HCT116 (cell line): ENCODE data around the gene CDNF. TPM values are rescaled to one million over a fixed set of nuclear protein-coding genes. Genes with fewer than 3 reads are reported as not detected.

Source experiments
- ATAC-seq: fragments of 200-7000 bp; cut with Tn5 transposase; 2 replicates; pipeline ENCODE4 v1.9.1; 2020; ENCODE audit warnings: mild to moderate bottlenecking, moderate library complexity
- BruUV-seq: library from RNA; stranded (reverse); fragments of 400-500 nt; replicated peaks from 2 replicates; lab custom pipeline; 2021; lab: Mats Ljungman, UMichigan
- CTCF ChIA-PET: fragments of 300-600 bp; sonication (Branson Sonifier 250); formaldehyde crosslinking; loops from one replicate; lab custom pipeline; 2021; ENCODE audit warnings: antibody characterized with exemption; lab: Charles Lee
- POLR2A ChIA-PET: fragments of 300-600, 350-600 bp; sonication (Branson Sonifier 250); formaldehyde crosslinking; loops from one replicate; lab custom pipeline; 2021; ENCODE audit warnings: antibody characterized with exemption; lab: Charles Lee
- RAD21 ChIA-PET, 2 experiments: fragments of 300-600 bp; sonication (Branson Sonifier 250); formaldehyde crosslinking; loops; one replicate each; lab custom pipeline; 2023; ENCODE audit warnings: low total read pairs in 2 of 2; ENCODE audit not compliant: uncharacterized antibody in 2 of 2, unreplicated experiment in 2 of 2, low non-redundant PET in 1 of 2; lab: Charles Lee
- DNase-seq: peaks from one replicate; pipeline ENCODE4 v3.0.0-alpha.2; 2010; ENCODE audit warnings: low read depth, low spot score
- H2AFZ ChIP-seq: fragments of 200-600 bp; shearing (Covaris generic), sonication (generic); 2 replicates; pipeline ENCODE4 v1.6.1; 2017; ENCODE audit warnings: low read depth, mixed run types, mixed read lengths, antibody characterized with exemption, low read length; ENCODE audit not compliant: poor library complexity, severe bottlenecking
- H3K27ac ChIP-seq: 2 replicates; pipeline ENCODE4 v1.5.1; 2012; ENCODE audit warnings: low read depth, low read length
- H3K27me3 ChIP-seq: fragments of 200-600 bp; sonication (generic); 2 replicates; pipeline ENCODE4 v1.6.1; 2016; ENCODE audit warnings: mixed run types, low read length, mixed read lengths; ENCODE audit not compliant: insufficient read depth
- H3K36me3 ChIP-seq, 2 experiments: fragments of 200-500 bp in 1 of 2; fragments of 200-600 bp in 1 of 2; sonication (Bioruptor generic) in 1 of 2; sonication (generic) in 1 of 2; 2 replicates each; pipeline versions ENCODE4 v1.5.1 to v1.6.1; 2014 to 2016; ENCODE audit warnings: low read length in 2 of 2, inconsistent platforms in 1 of 2, mixed read lengths in 1 of 2, mixed run types in 1 of 2; ENCODE audit not compliant: insufficient read depth in 2 of 2, control insufficient read depth in 1 of 2
- H3K4me1 ChIP-seq, 2 experiments: fragments of 200-600 bp in 1 of 2; sonication (generic) in 1 of 2; 2 replicates each; pipeline versions ENCODE4 v1.5.1 to v1.6.1; 2012 to 2017; ENCODE audit warnings: low read length in 2 of 2, inconsistent platforms in 1 of 2, mild to moderate bottlenecking in 1 of 2, mixed read lengths in 1 of 2, mixed run types in 1 of 2, moderate library complexity in 1 of 2; ENCODE audit not compliant: insufficient read depth in 2 of 2, control insufficient read depth in 1 of 2
- H3K4me2 ChIP-seq: fragments of 200-600 bp; sonication (generic); 2 replicates; pipeline ENCODE4 v1.6.1; 2017; ENCODE audit warnings: mixed run types, low read length, mixed read lengths
- H3K4me3 ChIP-seq, 2 experiments: fragments of 200-600 bp in 1 of 2; sonication (generic) in 1 of 2; replicated peaks in 1 of 2; 2 replicates each; pipeline ENCODE4 v1.5.1; 2011 to 2016; ENCODE audit warnings: low read length in 2 of 2, control low read depth in 1 of 2, low read depth in 1 of 2, mild to moderate bottlenecking in 1 of 2, mixed read lengths in 1 of 2, mixed run types in 1 of 2
- H3K79me2 ChIP-seq: fragments of 200-600 bp; sonication (generic); 2 replicates; pipeline ENCODE4 v1.6.1; 2017; ENCODE audit warnings: mild to moderate bottlenecking, mixed run types, low read length, moderate library complexity, mixed read lengths; ENCODE audit not compliant: insufficient read depth
- H3K9ac ChIP-seq: fragments of 200-600 bp; sonication (generic); 2 replicates; pipeline ENCODE4 v1.6.1; 2016; ENCODE audit warnings: low read length, mixed read lengths
- H3K9me2 ChIP-seq: fragments of 200-600 bp; sonication (generic), shearing (Covaris generic); 2 replicates; pipeline ENCODE4 v1.6.1; 2017; ENCODE audit warnings: mixed run types, mild to moderate bottlenecking, moderate library complexity; ENCODE audit not compliant: insufficient read depth
- H3K9me3 ChIP-seq, 2 experiments: fragments of 200-500 bp in 1 of 2; fragments of 200-600 bp in 1 of 2; sonication (Bioruptor generic) in 1 of 2; sonication (generic) in 1 of 2; 2 replicates each; pipeline ENCODE4 v1.6.1; 2014 to 2017; ENCODE audit warnings: low read length in 2 of 2, mixed read lengths in 2 of 2, inconsistent platforms in 1 of 2, low read depth in 1 of 2, mild to moderate bottlenecking in 1 of 2, mixed run types in 1 of 2, moderate library complexity in 1 of 2; ENCODE audit not compliant: control insufficient read depth in 1 of 2, insufficient read depth in 1 of 2
- H4K20me1 ChIP-seq: fragments of 200-600 bp; sonication (generic), shearing (Covaris generic); 2 replicates; pipeline ENCODE4 v1.6.1; 2017; ENCODE audit warnings: mixed run types, mild to moderate bottlenecking, moderate library complexity; ENCODE audit not compliant: insufficient read depth
- CBX3 ChIP-seq: IDR thresholded peaks from 2 replicates; pipeline ENCODE4 v1.6.1; 2012; ENCODE audit warnings: low read depth
- EGR1 ChIP-seq: IDR thresholded peaks from 2 replicates; pipeline ENCODE4 v1.6.1; 2012; ENCODE audit warnings: low read depth
- ELF1 ChIP-seq: IDR thresholded peaks from 2 replicates; pipeline ENCODE4 v1.6.1; 2012; ENCODE audit warnings: low read depth, borderline replicate concordance
- EZH2 ChIP-seq: fragments of 200-600 bp; sonication (generic); IDR thresholded peaks from 2 replicates; pipeline ENCODE4 v1.6.1; 2017; ENCODE audit warnings: antibody characterized with exemption, mixed run types
- EZH2phosphoT487 ChIP-seq: fragments of 200-600 bp; IDR thresholded peaks from 2 replicates; pipeline ENCODE4 v1.6.1; 2018; ENCODE audit warnings: antibody characterized with exemption, borderline replicate concordance
- FOSL1 ChIP-seq: IDR thresholded peaks from 2 replicates; pipeline ENCODE4 v1.6.1; 2012; ENCODE audit warnings: low read depth
- JUND ChIP-seq: IDR thresholded peaks from 2 replicates; pipeline ENCODE4 v1.6.1; 2012
- RAD21 ChIP-seq: IDR thresholded peaks from 2 replicates; pipeline ENCODE4 v1.6.1; 2012; ENCODE audit warnings: low read depth, mild to moderate bottlenecking
- SIN3A ChIP-seq: IDR thresholded peaks from 2 replicates; pipeline ENCODE4 v1.6.1; 2012; ENCODE audit warnings: low read depth
- SP1 ChIP-seq: IDR thresholded peaks from 2 replicates; pipeline ENCODE4 v1.6.1; 2012; ENCODE audit warnings: low read depth
- SRF ChIP-seq: IDR thresholded peaks from 2 replicates; pipeline ENCODE4 v1.6.1; 2012; ENCODE audit warnings: low read depth
- TCF7L2 ChIP-seq: IDR thresholded peaks from 2 replicates; pipeline ENCODE4 v1.7.0; 2011; ENCODE audit warnings: borderline replicate concordance, inconsistent platforms; ENCODE audit not compliant: insufficient read depth, insufficient read length; ENCODE audit errors: extremely low read depth
- YY1 ChIP-seq: IDR thresholded peaks from 2 replicates; pipeline ENCODE4 v1.6.1; 2011; ENCODE audit warnings: low read length, low read depth, moderate library complexity, mild to moderate bottlenecking; ENCODE audit not compliant: insufficient replicate concordance; ENCODE audit errors: extremely low read depth
- ZFX ChIP-seq: fragments of 450-650 bp; IDR thresholded peaks from 2 replicates; pipeline ENCODE4 v1.6.1; 2017
- intact Hi-C: fragments of 100-400 bp; cut with micrococcal nuclease; formaldehyde crosslinking; loops from 2 replicates; pipeline ENCODE4 v1.10.0; 2022
- total RNA-seq: library from RNA; stranded (reverse); gene quantifications from one replicate; pipeline ENCODE4 v1.2.1, GENCODE V29; 2021; ENCODE audit not compliant: unreplicated experiment
- TF ChIP-seq, protein P1 (sequence below): IDR thresholded peaks from 2 replicates; pipeline ENCODE4 v1.6.1; 2012; ENCODE audit warnings: low read depth
- TF ChIP-seq, protein P2 (sequence below): IDR thresholded peaks from 2 replicates; pipeline ENCODE4 v1.6.1; 2012
- TF ChIP-seq, protein P3 (sequence below): IDR thresholded peaks from 2 replicates; pipeline ENCODE4 v1.6.1; 2012

The CDNF gene
- total RNA-seq, 1 experiment from 2014 or later, result 1.1 TPM

DNA sequence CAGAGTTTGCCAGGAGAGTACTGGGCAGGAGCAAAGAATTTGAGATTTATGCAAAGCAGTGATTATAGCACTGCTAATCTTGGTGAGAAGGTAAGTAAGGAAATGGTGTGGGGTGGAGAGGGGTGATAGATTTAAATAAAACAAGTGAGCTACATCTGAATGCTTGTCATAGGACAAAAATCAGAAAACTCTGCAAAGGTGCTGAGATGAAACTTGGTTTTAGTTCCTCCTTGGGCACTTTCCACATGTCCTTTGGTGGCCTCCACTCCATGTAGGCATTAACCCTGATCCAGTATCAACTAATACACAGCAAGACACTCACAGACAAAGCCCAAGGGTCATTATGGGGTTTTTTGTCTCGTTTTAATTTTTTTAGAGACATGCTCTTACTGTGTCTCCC, 37.4 kb downstream of the CDNF start:
- no peak overlapping the region for H3K4me3 ChIP-seq
- H3K9me3 ChIP-seq, result no peaks in the 10 kb centered on the region
- intact Hi-C loops, result no loop called here
- no peaks in the 10 kb centered on the region for H3K79me2 ChIP-seq
- H3K4me1 ChIP-seq, result no peaks in the 10 kb centered on the region
- H3K36me3 ChIP-seq, result no peaks in the 10 kb centered on the region
- TF ChIP-seq ELF1 (no peak), SIN3A (no peak), JUND (no peak), EGR1 (no peak), FOSL1 (no peak), EZH2phosphoT487 (no peak), SRF (no peak), RAD21 (no peak), EZH2 (no peak), YY1 (no peak), CBX3 (no peak), ZFX (no peak), SP1 (no peak), TCF7L2 (no peak)
- TF ChIP-seq, protein P1, sequence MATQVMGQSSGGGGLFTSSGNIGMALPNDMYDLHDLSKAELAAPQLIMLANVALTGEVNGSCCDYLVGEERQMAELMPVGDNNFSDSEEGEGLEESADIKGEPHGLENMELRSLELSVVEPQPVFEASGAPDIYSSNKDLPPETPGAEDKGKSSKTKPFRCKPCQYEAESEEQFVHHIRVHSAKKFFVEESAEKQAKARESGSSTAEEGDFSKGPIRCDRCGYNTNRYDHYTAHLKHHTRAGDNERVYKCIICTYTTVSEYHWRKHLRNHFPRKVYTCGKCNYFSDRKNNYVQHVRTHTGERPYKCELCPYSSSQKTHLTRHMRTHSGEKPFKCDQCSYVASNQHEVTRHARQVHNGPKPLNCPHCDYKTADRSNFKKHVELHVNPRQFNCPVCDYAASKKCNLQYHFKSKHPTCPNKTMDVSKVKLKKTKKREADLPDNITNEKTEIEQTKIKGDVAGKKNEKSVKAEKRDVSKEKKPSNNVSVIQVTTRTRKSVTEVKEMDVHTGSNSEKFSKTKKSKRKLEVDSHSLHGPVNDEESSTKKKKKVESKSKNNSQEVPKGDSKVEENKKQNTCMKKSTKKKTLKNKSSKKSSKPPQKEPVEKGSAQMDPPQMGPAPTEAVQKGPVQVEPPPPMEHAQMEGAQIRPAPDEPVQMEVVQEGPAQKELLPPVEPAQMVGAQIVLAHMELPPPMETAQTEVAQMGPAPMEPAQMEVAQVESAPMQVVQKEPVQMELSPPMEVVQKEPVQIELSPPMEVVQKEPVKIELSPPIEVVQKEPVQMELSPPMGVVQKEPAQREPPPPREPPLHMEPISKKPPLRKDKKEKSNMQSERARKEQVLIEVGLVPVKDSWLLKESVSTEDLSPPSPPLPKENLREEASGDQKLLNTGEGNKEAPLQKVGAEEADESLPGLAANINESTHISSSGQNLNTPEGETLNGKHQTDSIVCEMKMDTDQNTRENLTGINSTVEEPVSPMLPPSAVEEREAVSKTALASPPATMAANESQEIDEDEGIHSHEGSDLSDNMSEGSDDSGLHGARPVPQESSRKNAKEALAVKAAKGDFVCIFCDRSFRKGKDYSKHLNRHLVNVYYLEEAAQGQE, result no peak
- TF ChIP-seq, protein P2, sequence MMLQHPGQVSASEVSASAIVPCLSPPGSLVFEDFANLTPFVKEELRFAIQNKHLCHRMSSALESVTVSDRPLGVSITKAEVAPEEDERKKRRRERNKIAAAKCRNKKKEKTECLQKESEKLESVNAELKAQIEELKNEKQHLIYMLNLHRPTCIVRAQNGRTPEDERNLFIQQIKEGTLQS, result no peak
- TF ChIP-seq, protein P3, sequence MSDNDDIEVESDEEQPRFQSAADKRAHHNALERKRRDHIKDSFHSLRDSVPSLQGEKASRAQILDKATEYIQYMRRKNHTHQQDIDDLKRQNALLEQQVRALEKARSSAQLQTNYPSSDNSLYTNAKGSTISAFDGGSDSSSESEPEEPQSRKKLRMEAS, result no peak
- H3K4me2 ChIP-seq, result no peak overlapping the region
- no peak overlapping the region for H2AFZ ChIP-seq
- no peak for DNase-seq
- no peak for ATAC-seq
- CTCF ChIA-PET, result no interaction called here
- no peaks in the 10 kb centered on the region for H4K20me1 ChIP-seq
- RAD21 ChIA-PET, result no interaction called here
- no TSS peak for BruUV-seq
- no peaks in the 10 kb centered on the region for H3K9me2 ChIP-seq
- no peak overlapping the region for H3K9ac ChIP-seq
- no peak overlapping the region for H3K27ac ChIP-seq
- POLR2A ChIA-PET, result no interaction called here
- H3K27me3 ChIP-seq, result no peaks in the 10 kb centered on the region
